ENCODE measurements around the gene ITPA.

The ITPA gene

DNA sequence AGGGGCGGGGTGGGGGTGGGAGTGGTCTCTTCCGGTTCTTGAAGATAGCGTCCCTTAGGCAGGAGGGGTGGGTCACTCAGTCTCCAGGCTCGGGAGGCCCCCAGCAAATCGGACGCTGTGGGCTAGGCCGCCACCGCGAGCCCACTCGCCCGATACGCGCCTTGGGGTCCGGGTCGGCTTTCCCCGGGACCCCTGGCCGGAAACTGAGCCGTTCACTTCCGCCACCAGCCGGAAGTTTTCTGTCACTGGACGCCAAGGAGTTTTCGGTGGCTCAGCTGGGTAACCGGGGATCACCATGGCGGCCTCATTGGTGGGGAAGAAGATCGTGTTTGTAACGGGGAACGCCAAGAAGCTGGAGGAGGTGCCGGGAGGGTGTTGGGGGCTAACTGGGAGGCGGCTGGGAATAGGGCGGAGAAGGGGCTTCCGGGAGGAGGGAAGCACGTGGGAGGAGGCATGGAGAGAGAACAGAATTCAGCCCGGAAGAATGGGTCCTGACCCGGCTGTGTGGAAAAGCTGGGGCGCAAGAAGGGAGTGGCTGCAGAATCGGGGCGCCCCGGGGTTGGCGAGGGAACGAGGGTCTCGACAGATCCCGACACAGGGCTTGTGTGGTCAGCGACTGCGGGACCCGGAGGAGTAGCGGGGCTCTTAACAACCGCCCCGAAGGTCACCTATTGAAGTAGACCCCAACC is at the start of gene ITPA:
Gene ITPA, plus strand, starts transcription at position 242 of the 689 bp plus-strand sequence. Its CDS starts 54 bp downstream, at position 296.
- peak within 1 kb of the TSS; percentile 95 for H3K4me3 Mint-ChIP-seq
- H3K4me1 Mint-ChIP-seq (ENCODE audit: low read depth) = peaks cover 31% of the 10 kb centered on the region
- H3K9me3 Mint-ChIP-seq (ENCODE audit: low read depth) = no peaks in the 10 kb centered on the region
- no peaks in the 10 kb centered on the region for H3K36me3 Mint-ChIP-seq
- H3K27ac Mint-ChIP-seq = peak within 1 kb of the TSS; percentile 90
- H3K27me3 Mint-ChIP-seq = no peaks in the 10 kb centered on the region

DNA sequence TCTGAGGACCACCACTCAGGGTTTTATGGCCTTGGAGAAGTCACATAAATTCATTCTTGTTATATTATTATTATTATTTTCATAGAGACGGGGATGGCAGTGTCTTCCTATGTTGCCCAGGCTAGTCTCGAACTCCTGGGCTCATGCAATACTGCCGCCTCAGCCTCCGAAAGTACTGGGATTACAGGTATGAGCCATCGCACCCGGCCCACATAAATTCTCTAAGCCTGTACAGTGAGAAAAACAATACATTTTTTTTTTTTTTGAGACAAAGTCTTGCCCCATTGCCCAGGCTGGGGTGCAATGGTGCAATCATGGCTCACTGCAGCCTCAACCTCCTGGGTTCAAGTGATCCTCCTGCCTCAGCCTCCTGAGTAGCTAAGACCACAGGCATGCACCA is 48.9 kb upstream of the ITPA start:
- Mint-ChIP-seq H3K9me3 (ENCODE audit: low read depth) (no peaks in the 10 kb centered on the region), H3K4me1 (ENCODE audit: low read depth) (peaks cover 41% of the 10 kb centered on the region), H3K27ac (peak overlapping the region; percentile 54), H3K4me3 (peak overlapping the region; percentile 58), H3K27me3 (no peaks in the 10 kb centered on the region), H3K36me3 (no peaks in the 10 kb centered on the region)

DNA sequence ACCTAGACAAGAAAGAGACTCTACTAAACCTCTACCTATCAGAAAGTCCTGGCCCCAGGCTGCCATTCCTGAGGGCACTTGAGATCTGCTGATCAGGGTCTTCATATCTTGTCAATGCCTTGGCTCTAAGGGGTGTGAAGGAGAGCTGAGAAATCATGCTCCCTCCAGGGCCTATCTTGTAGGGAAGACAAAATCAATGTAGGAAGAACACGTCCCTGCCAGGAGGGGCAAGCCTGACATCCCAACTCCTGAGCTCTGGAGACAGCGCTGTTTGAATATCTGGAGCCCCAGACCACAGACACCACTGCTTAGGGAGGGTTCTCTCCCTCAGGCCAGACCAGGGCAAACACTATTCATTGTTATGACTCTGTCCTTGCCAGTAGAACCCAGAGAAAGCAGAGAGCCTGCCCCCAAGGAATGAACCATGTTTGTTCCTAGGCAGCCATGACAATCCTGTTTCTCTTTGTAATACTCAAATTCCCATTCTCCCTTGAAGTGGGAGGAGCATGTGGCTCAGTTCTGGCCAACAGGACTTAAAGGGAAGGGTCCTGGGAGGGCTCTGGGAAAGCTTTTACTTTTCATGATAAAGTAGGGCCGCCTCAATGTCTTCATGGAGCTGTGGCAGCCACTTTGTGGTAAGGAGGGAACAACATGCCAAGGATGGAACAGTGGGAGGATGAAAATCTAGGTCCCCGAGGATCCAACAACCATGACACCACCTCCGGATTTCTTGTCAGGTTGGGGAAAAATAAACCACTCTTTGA is 47.8 kb upstream of the ITPA start:
- Mint-ChIP-seq H3K36me3 (no peaks in the 10 kb centered on the region), H3K9me3 (ENCODE audit: low read depth) (no peaks in the 10 kb centered on the region), H3K27ac (no peak overlapping the region), H3K27me3 (no peaks in the 10 kb centered on the region), H3K4me1 (ENCODE audit: low read depth) (peaks cover 30% of the 10 kb centered on the region), H3K4me3 (peak overlapping the region; percentile 58)

DNA sequence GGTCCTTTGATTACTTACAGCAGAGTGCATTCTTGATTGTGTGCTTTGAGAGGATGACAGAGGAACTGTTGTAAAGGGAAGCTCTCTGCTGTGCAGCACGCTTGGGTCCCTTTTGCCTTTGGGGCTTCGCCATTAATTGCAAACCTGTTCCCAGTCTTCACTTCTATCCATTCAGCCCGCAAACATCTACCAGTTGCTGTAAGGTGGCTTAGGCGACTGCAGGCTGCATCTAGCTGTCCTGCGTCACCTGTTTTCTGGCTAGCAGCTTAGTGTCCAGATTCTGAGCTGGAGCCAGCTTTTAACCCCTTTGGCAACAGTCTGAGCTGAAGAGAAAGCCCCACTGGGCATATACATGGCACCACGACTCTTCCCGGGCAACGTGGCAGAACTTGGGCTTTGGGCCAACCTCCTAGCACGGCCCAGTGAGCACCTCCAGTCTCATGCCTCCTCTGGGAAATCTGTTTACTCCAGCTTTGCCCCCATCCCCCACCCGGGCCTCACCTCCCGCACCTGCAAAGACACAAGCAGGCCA is 47.2 kb upstream of the ITPA start:
- no peak overlapping the region for H3K27ac Mint-ChIP-seq
- H3K4me3 Mint-ChIP-seq = no peak overlapping the region
- no peaks in the 10 kb centered on the region for H3K36me3 Mint-ChIP-seq
- no peaks in the 10 kb centered on the region for H3K27me3 Mint-ChIP-seq
- H3K4me1 Mint-ChIP-seq (ENCODE audit: low read depth) = peaks cover 24% of the 10 kb centered on the region
- no peaks in the 10 kb centered on the region for H3K9me3 Mint-ChIP-seq (ENCODE audit: low read depth)

DNA sequence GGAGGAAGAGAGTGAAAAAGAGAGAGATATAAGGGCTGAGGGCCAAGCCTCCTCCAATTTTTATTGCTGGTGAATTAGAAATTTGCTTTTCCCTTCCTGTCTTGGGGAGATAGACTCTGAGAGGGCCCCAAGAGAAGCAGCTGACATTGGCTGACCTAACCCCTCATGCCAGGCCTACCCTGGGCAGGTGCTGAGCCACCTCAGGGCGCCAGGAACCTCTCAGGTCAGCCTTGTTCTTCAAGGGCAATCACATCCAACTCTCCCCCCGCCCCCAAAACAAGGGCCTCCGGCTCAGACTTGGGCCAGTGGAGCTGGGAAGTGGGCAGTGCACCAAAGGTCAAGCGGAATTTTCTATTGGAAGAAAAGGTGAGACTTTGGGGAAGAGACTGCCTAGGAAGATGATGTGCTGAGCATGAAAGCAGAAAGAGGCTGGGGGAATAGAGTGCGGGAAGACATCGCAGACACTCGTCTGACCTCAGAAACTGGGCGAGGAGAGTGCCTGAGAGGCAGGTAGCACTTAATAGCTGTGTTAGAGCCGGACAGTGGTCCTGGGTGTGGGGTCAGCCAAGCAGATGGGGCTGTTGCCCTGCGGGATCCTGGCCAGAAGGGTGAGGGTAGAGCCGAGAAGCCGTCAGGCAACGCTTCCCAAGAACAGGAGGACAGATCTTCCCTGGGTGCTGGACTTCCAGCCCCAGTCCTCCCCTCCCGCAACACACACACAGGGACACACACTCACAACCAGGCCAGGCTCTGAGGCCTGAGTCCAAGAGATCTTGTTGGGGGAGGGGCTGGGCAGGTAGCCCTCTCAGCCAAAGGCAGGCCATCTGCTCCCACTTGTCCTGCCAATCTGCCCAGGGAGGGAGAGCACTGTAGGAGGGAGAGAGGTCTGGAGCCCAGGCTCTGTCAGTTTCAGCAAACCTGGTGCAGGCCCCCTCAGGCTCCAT is 45.9 kb upstream of the ITPA start:
- no peaks in the 10 kb centered on the region for H3K9me3 Mint-ChIP-seq (ENCODE audit: low read depth)
- H3K4me3 Mint-ChIP-seq = peak overlapping the region; percentile 49
- peaks cover under 1% of the 10 kb centered on the region for H3K27me3 Mint-ChIP-seq
- no peaks in the 10 kb centered on the region for H3K36me3 Mint-ChIP-seq
- H3K4me1 Mint-ChIP-seq (ENCODE audit: low read depth) = peaks cover 14% of the 10 kb centered on the region
- no peak overlapping the region for H3K27ac Mint-ChIP-seq

DNA sequence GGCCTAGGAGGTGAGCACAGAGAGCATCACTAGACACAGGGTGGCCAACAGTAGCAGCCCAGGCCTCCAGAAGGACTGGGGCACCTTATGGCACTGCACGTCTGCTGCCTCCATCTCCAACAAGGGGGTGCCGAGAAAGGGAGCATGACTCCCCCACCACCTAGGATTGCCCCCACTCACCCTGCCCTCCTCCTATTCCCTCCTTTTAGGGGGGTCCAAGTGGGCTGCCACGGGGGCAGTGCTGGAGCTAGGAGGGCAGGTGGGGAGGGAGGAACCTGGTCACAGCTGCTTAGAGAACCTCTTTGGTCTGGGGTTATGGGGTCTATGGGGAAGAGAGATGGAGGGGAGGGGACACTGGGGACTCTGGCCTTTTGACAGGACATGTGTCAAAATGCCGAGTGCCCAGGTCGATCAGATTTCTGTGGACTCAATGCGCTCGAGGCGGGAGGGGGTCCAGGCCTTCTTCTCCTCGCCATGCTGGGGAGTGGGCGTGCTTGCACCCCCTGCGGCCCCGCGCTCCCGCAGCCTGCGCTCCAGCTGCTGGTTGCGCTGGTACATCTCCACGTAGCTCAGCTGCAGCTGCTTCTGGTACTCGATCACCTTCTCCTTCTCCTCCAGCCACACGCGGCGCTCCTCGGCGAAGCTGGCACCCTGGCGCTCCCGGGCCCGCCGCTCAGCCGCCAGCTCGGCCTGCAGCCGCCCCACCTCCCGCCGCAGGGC is 45.1 kb upstream of the ITPA start:
- no peaks in the 10 kb centered on the region for H3K36me3 Mint-ChIP-seq
- no peaks in the 10 kb centered on the region for H3K9me3 Mint-ChIP-seq (ENCODE audit: low read depth)
- H3K4me3 Mint-ChIP-seq = no peak overlapping the region
- H3K27ac Mint-ChIP-seq = no peak overlapping the region
- H3K27me3 Mint-ChIP-seq = peaks cover 6% of the 10 kb centered on the region
- peaks cover 11% of the 10 kb centered on the region for H3K4me1 Mint-ChIP-seq (ENCODE audit: low read depth)

DNA sequence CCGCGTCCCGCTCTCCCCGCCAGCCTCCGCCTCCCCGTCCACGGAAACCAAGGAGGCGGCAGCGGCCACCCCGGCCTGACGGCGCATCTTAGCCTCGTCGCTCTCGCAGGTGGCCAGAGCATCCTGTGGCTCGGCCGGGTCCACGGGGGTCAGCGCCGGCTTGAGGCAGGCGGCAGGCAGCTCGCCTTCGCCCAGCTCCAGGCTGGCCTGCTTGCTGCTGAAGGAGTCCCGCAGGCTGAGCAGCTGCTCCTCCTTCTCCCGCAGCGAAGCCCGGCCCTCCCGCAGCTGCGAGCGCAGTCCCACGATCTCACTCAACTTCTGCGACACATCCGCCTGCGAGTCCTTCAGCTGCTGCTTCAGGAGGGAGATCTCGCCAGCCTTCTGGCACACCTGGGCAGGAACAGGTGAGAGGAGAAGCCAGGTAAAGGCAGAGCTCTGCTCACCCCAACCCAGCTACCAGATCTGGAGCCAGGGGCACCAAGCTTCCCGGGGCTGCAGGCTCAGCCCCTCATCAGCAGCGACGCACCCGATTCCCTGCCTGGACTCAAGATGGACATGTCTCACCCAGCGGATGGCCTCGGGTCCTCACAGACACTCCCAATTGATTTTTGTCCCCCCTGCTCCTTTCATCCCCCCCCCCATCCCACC is 44.4 kb upstream of the ITPA start:
- no peak overlapping the region for H3K4me3 Mint-ChIP-seq
- H3K27ac Mint-ChIP-seq = no peak overlapping the region
- no peaks in the 10 kb centered on the region for H3K9me3 Mint-ChIP-seq (ENCODE audit: low read depth)
- H3K27me3 Mint-ChIP-seq = peaks cover 6% of the 10 kb centered on the region
- no peaks in the 10 kb centered on the region for H3K36me3 Mint-ChIP-seq
- H3K4me1 Mint-ChIP-seq (ENCODE audit: low read depth) = peaks cover 8% of the 10 kb centered on the region

DNA sequence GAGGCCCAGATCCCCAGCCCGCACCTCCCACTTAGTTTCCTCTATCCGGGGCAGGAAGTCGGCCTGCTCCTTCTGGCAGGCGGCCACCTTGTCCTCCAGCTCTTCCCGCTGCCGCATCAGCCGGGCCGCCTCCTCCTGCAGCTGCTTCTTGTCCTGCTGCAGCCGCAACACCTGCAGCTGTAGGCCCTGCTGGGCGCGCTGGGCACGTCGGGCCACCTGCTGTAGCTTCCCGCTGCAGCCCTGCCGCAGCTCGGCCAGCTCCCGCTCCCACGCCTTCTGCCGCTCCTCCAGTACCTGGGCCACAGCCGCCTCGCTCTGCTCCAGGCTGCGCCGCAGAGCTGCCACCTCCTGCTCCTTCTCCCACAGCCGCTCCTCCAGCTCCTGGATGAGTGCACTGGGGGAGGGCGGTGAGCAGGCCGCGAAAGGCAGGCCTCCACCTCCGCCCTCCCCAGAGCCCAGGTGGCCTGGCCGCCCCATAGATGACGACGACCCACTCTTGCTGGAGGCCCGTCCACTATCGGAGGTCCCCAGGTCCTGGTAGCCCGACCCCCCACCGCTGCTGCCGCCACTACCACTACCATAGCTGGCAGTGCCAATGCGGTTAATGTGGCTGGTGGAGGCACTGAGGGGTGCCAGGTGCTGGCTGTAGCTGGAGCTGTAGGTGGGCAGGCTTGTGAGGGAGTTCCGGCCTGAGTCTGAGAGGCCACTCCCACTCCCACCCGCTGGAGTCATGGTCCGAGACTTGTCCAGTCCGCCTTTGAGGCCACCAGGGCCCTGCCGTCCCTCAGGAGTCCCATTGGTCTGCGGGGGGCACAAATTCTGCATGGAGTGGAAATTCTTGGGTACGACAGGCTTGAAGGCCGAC is 43.6 kb upstream of the ITPA start:
- peaks cover 6% of the 10 kb centered on the region for H3K27me3 Mint-ChIP-seq
- H3K4me3 Mint-ChIP-seq = no peak overlapping the region
- peaks cover 6% of the 10 kb centered on the region for H3K4me1 Mint-ChIP-seq (ENCODE audit: low read depth)
- H3K9me3 Mint-ChIP-seq (ENCODE audit: low read depth) = no peaks in the 10 kb centered on the region
- no peak overlapping the region for H3K27ac Mint-ChIP-seq
- H3K36me3 Mint-ChIP-seq = no peaks in the 10 kb centered on the region

DNA sequence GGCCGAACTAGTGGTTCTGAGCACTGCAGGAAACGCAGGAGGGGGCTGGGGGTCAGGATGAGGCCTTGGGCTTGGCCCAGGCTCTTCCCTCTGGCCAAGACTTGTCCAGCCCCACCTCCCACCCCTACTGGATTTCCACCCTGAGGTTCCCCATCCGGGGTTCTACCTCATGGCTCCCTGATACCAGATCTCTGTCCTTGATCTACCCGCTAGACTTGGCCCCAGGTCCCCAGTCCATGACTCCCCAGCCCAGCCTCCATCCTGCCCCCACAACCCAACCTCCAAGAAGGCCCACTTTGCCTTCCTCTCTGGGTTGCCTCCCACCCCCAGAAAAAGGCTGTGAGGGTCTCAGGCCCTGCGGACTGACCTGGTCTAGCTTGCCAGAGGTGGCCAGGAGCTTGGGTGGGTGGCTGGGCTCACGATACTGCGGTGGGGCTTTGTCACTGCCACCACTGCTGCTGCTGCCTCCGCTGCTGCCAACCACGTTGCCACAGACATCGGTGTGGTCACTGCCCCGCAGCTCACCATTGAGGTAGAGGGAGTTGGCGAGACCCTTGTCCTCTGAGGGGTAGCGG is 42.9 kb upstream of the ITPA start:
- Mint-ChIP-seq H3K4me3 (no peak overlapping the region), H3K27ac (no peak overlapping the region), H3K27me3 (peaks cover 6% of the 10 kb centered on the region), H3K4me1 (ENCODE audit: low read depth) (peaks cover 6% of the 10 kb centered on the region), H3K36me3 (no peaks in the 10 kb centered on the region), H3K9me3 (ENCODE audit: low read depth) (no peaks in the 10 kb centered on the region)

DNA sequence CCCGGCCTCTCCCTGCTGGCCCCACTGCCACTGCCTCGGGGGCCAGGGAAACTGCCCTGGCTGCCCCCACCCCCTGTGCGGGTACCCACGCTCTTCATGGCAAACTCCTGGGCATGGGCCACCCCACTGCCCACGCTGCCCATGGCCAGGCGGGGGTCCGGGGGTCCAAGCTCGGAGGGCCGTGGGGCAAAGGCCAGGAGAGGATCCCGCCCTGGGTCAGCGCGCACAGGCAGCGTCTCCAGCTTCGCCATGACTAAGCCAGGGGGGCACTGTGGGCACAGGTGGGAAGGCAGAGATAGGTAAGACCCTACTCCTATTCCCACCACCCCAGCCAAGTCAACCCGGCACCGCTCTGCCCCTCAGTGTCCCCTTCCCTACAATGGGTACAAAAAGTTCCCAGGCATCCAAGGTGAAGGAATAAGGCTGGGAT is 42.4 kb upstream of the ITPA start:
- Mint-ChIP-seq H3K36me3 (no peaks in the 10 kb centered on the region), H3K9me3 (ENCODE audit: low read depth) (no peaks in the 10 kb centered on the region), H3K27me3 (peaks cover 6% of the 10 kb centered on the region), H3K4me3 (no peak overlapping the region), H3K27ac (no peak overlapping the region), H3K4me1 (ENCODE audit: low read depth) (peaks cover 6% of the 10 kb centered on the region)

DNA sequence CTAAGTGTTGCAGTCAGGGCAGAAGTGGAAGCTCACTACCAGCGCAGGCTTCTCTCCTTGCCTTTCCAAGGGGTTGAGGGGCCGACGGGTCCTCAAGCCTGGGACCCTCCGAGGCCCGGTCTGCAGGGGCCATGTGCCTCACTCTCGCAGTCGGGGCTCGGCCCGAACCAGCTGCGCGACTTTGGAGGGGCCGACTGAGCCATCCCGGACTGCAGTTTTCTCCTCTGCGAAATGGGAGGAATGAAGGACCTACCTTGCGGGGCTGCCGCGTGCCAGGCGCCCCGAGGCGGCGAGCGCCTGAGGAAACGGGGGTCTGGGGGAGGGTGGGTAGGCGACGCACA is 41.6 kb upstream of the ITPA start:
- no peak overlapping the region for H3K27ac Mint-ChIP-seq
- no peak overlapping the region for H3K4me3 Mint-ChIP-seq
- H3K4me1 Mint-ChIP-seq (ENCODE audit: low read depth) = peaks cover 12% of the 10 kb centered on the region
- H3K36me3 Mint-ChIP-seq = no peaks in the 10 kb centered on the region
- H3K27me3 Mint-ChIP-seq = peaks cover 6% of the 10 kb centered on the region
- no peaks in the 10 kb centered on the region for H3K9me3 Mint-ChIP-seq (ENCODE audit: low read depth)

DNA sequence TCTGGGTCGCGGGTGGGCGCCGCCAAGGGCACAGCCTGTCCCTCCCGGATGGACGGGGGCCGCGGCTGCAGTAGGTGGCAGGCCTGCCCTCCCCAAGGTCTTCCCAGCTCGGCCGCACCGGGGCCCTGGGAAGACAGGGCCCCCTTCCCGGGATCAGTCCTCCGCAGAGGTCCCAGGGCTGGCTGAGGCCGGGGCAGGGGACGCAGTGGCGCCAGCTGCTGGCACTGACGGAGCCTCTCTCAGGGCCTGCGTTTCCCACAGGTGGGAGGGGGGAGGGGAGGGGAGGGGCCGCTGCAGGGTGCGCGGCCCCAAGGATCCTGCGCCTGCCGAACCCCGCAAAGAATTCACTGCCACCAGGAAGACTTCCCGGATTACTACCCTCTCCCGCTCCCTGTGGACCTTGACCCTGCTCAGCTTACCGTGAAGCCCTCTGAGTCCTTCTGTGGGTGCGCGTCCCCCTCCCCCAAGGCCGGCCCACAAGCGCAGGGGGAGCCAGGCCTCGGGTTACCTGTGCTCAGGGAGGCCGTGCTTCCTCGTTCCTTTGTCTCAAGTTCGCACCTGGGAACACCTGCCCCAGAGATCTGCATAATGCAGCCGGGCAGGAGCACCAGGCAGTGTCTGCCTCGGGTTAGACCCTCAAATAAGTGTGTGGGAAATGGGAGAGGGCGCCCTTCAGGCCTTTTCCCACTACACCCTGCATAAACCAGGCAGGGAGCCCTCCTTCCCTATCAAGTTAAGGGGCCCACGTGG is 41.0 kb upstream of the ITPA start:
- Mint-ChIP-seq H3K27me3 (peaks cover 6% of the 10 kb centered on the region), H3K4me3 (peak overlapping the region; percentile 42), H3K4me1 (ENCODE audit: low read depth) (peaks cover 12% of the 10 kb centered on the region), H3K36me3 (no peaks in the 10 kb centered on the region), H3K9me3 (ENCODE audit: low read depth) (no peaks in the 10 kb centered on the region), H3K27ac (no peak overlapping the region)
